Thyroid gland (tissue), 4 donors: ENCODE measurements around the gene EVI5L. TPM values are rescaled to one million over a fixed set of nuclear protein-coding genes. Genes with fewer than 3 reads are reported as not detected.

Experiments used
- DNase-seq, 2 donors: peaks; one replicate each; pipeline ENCODE4 v3.0.0-alpha.2; 2019
- H3K27ac ChIP-seq, 3 donors: fragments of 200-600 bp; sonication (generic); 1 replicate in 2 of 3; 2 replicates in 1 of 3; pipeline ENCODE4 v1.5.1; 2016 to 2019; ENCODE audit warnings: mild to moderate bottlenecking in 1 of 3, moderate library complexity in 1 of 3
- H3K27me3 ChIP-seq: fragments of 200-600 bp; sonication (generic); one replicate; pipeline ENCODE4 v1.5.1; 2019
- H3K36me3 ChIP-seq, 2 donors: fragments of 200-600 bp; sonication (generic); one replicate each; pipeline ENCODE4 v1.5.1; 2016 to 2019
- H3K4me1 ChIP-seq, 2 donors: fragments of 200-600 bp; sonication (generic); one replicate each; pipeline ENCODE4 v1.5.1; 2017 to 2019
- H3K4me3 ChIP-seq, 3 donors: fragments of 200-600 bp; sonication (generic); replicated peaks in 1 of 3; 1 replicate in 2 of 3; 2 replicates in 1 of 3; pipeline ENCODE4 v1.5.1; 2016; ENCODE audit warnings: mild to moderate bottlenecking in 1 of 3
- H3K9me3 ChIP-seq: fragments of 200-600 bp; sonication (generic); one replicate; pipeline ENCODE4 v1.5.1; 2017
- POLR2A ChIP-seq, 2 donors: fragments of 450-650 bp; IDR thresholded peaks; one replicate each; pipeline ENCODE4 v1.6.1; 2017; ENCODE audit warnings: antibody characterized with exemption in 2 of 2, mild to moderate bottlenecking in 2 of 2, moderate library complexity in 1 of 2
- WGBS, 2 donors: methylation state at CpG; one replicate each; pipeline ENCODE4 v1.1.5; 2017; 5-methylcytosine and 5-hydroxymethylcytosine counted together
- intact Hi-C: fragments of 100-400 bp; cut with DNase I; formaldehyde crosslinking; loops from one replicate; pipeline ENCODE4 v1.15.1; 2023
- total RNA-seq, 4 donors: library from RNA; depleted of rRNA; stranded (reverse); fragments of >200 nt; gene quantifications; one replicate each; pipeline ENCODE4 v1.2.3, GENCODE V29; 2016
- TF ChIP-seq, protein P1 (sequence below), 6 experiments: fragments of 200-600 bp in 3 of 6; fragments of 450-650 bp in 3 of 6; sonication (generic) in 3 of 6; IDR thresholded peaks; one replicate each; pipeline ENCODE4 v1.5.1; 2016 to 2019; ENCODE audit warnings: antibody characterized with exemption in 6 of 6, mild to moderate bottlenecking in 2 of 6, inconsistent platforms in 1 of 6, moderate library complexity in 1 of 6

EVI5L gene
- total RNA-seq, 4 donors from 2014 or later: 9.8 to 29.3 (median 21.8) TPM

DNA sequence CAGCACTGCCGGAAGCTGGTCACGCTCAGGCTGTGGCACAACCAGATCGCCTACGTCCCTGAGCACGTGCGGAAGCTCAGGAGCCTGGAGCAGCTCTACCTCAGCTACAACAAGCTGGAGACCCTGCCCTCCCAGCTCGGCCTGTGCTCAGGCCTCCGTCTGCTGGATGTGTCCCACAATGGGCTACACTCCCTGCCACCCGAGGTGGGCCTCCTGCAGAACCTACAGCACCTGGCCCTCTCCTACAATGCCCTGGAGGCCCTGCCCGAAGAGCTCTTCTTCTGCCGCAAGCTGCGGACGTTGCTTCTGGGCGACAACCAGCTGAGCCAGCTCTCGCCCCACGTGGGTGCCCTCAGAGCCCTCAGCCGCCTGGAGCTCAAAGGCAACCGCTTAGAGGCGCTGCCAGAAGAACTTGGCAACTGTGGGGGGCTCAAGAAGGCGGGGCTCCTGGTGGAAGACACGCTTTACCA lies 70.4 kb downstream of the EVI5L start:
- H3K4me3 ChIP-seq: no peak overlapping the region
- H3K4me1 ChIP-seq: peaks cover 17 to 20% of the 10 kb centered on the region in 2 donors
- TF ChIP-seq, protein P1, sequence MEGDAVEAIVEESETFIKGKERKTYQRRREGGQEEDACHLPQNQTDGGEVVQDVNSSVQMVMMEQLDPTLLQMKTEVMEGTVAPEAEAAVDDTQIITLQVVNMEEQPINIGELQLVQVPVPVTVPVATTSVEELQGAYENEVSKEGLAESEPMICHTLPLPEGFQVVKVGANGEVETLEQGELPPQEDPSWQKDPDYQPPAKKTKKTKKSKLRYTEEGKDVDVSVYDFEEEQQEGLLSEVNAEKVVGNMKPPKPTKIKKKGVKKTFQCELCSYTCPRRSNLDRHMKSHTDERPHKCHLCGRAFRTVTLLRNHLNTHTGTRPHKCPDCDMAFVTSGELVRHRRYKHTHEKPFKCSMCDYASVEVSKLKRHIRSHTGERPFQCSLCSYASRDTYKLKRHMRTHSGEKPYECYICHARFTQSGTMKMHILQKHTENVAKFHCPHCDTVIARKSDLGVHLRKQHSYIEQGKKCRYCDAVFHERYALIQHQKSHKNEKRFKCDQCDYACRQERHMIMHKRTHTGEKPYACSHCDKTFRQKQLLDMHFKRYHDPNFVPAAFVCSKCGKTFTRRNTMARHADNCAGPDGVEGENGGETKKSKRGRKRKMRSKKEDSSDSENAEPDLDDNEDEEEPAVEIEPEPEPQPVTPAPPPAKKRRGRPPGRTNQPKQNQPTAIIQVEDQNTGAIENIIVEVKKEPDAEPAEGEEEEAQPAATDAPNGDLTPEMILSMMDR (IDR thresholded peaks at IDR 0.05): no peak
- TF ChIP-seq POLR2A (IDR thresholded peaks at IDR 0.05): no peak
- DNase-seq: no peak
- H3K9me3 ChIP-seq: no peaks in the 10 kb centered on the region
- H3K36me3 ChIP-seq: no peaks in the 10 kb centered on the region
- H3K27ac ChIP-seq: no peak overlapping the region
- no peaks in the 10 kb centered on the region for H3K27me3 ChIP-seq
- WGBS, 2 donors: 77 to 88% methylated on average over 8 to 13 of the region's 21 CpGs
- intact Hi-C loops: no loop called here

DNA sequence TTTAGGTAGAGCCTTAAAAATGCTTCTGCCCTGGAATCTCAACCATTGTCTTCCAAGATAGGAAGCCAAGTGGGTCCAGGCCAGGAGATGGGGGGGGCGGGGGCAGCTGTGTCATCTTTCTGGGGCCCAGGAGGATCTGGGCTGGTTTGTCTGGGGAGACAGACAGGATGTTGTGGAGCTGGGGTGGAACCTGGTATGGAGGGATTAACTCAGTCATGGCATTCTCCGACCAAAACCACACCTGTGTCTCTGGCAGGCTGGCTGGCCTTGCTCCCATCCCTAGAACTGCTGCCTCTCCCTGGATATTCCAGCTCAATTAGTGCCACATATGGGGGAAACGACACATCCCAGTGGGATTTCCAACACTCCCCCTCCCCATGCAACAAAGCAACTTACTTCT lies 70.9 kb downstream of the EVI5L start:
- H3K4me1 ChIP-seq: peaks cover 22 to 25% of the 10 kb centered on the region in 2 donors
- H3K27me3 ChIP-seq: no peaks in the 10 kb centered on the region
- WGBS, 2 donors: 81 to 82% methylated on average over 2 to 3 of the region's 3 CpGs
- no peak overlapping the region for H3K4me3 ChIP-seq
- peaks cover 0 to 4% of the 10 kb centered on the region in 2 donors for H3K36me3 ChIP-seq
- TF ChIP-seq, protein P1 (IDR thresholded peaks at IDR 0.05): no peak
- no peak for TF ChIP-seq POLR2A (IDR thresholded peaks at IDR 0.05)
- DNase-seq: no peak
- H3K27ac ChIP-seq: no peak overlapping the region
- no peaks in the 10 kb centered on the region for H3K9me3 ChIP-seq
- intact Hi-C loops: no loop called here

DNA sequence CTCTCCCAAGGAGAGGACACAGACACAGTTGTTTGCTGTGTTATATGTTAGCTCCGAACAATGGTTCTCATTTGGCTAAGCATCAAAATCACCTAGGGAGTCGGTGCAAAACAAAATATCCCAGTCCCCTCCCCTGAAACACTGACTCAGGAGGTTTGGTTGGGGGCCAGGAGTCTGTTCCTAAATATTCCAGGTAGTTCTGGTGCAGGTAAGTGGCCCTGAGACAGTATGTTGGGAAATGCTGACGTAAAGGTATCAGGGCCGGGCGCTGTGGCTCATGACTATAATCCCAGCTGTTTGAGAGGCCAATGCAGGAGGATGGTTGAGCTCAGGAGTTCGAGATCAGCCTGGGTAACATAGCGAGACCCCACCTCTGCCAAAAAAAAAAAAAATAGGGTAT lies 71.3 kb downstream of the EVI5L start:
- H3K4me1 ChIP-seq: peaks cover 23 to 25% of the 10 kb centered on the region in 2 donors
- 91 to 93% methylated on average over 7 of the region's 7 CpGs for WGBS, 2 donors
- TF ChIP-seq, protein P1 (IDR thresholded peaks at IDR 0.05): no peak
- no peak for DNase-seq
- H3K9me3 ChIP-seq: no peaks in the 10 kb centered on the region
- H3K27me3 ChIP-seq: no peaks in the 10 kb centered on the region
- intact Hi-C loops: no loop called here
- no peak overlapping the region for H3K4me3 ChIP-seq
- no peak overlapping the region for H3K27ac ChIP-seq
- H3K36me3 ChIP-seq: peaks cover 0 to 8% of the 10 kb centered on the region in 2 donors

DNA sequence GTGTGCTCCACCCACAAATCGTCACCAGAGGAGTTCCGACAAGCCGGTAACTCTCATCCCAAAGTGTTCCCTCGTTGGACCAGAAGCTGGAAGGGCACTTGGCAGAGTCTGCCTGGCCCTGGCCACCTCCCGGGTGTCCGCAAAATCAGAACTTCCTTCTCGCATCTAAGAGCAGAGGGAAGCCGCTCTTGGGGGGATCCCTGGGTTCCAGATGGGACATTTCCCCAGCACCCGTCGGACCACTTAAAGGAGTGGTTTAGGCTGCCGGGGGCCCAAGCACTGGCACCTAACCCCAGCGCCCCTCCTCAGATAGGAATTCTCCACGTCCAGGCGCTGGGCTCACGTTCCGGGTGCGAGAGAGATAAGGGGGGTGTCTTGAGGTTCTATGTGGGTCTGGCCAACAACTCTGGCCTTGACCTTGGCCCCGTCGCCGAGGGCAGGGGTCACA lies 72.8 kb downstream of the EVI5L start:
- no peaks in the 10 kb centered on the region for H3K9me3 ChIP-seq
- peak overlapping the region; percentile 26 to 84 (median 71) for H3K27ac ChIP-seq
- H3K4me1 ChIP-seq: peaks cover 23 to 25% of the 10 kb centered on the region in 2 donors
- no peak for DNase-seq
- H3K36me3 ChIP-seq: peaks cover 0 to 11% of the 10 kb centered on the region in 2 donors
- H3K4me3 ChIP-seq: peak overlapping the region in 2 of 3 donors; percentile 18 to 54
- WGBS, 2 donors: 12 to 23% methylated on average over 5 to 19 of the region's 20 CpGs
- H3K27me3 ChIP-seq: no peaks in the 10 kb centered on the region
- TF ChIP-seq, protein P1 (IDR thresholded peaks at IDR 0.05): no peak
- TF ChIP-seq POLR2A (IDR thresholded peaks at IDR 0.05): no peak
- intact Hi-C loops: no loop called here

DNA sequence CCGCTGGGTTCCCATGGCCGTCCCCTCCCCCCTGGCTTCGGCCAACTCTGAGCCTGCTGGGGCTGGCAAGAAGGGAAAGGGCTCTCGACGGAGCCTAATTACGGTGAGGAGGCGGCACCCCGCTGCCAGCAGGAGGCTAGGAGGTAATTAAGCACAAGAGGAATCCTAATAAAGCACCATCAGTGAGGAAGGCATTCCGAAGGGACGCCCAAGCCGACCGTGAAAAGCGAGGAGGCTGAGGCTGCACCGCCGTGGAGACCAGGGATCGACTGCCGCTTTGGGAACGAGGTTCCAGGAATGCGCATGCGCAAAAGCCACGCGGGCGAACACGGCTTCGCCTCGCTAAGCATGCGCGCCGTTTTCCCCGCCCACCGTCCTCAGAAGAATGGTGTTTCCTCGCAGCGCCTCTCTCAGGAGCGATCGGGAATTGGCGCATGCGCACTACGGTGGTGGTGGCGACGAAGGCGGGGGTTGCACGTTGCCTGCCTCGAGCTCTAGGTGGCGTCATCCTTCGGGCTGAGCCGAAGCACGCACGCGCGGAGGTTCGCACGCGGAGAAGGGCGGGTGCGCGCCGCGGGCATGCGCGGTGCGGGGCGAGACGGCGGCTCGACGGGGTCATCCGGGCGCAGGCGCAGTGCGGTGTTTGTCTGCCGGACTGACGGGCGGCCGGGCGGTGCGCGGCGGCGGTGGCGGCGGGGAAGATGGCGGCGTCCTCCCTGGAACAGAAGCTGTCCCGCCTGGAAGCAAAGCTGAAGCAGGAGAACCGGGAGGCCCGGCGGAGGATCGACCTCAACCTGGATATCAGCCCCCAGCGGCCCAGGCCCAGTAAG lies 73.4 kb downstream of the EVI5L start, which contains the start of gene MAP2K7:
Gene MAP2K7 (plus strand): TSS at position 634 of the 830 bp plus-strand sequence. CDS start 68 bp downstream, at position 702.
- TF ChIP-seq POLR2A (IDR thresholded peaks at IDR 0.05): peak; percentile 42 to 84
- TF ChIP-seq, protein P1 (IDR thresholded peaks at IDR 0.05): peak in 4 of 6 experiments; percentile 3 to 71 (median 44)
- intact Hi-C loops: loop anchor here (2.0 kb wide), 1 partner anchor 15 kb away; no protein-coding TSS in a partner anchor
- Histone ChIP-seq H3K27ac (peak within 1 kb of the TSS; percentile 70 to 86 (median 71)), H3K4me1 (peaks cover 23 to 25% of the 10 kb centered on the region in 2 donors), H3K27me3 (no peaks in the 10 kb centered on the region), H3K36me3 (peaks cover 0 to 11% of the 10 kb centered on the region in 2 donors), H3K9me3 (no peaks in the 10 kb centered on the region), H3K4me3 (peak within 1 kb of the TSS; percentile 76 to 91 (median 89))
- DNase-seq: peak; percentile 100
- WGBS, 2 donors: 0% methylated on average over 21 to 33 of the region's 89 CpGs
